Spinal cord (tissue), 10 donors: ENCODE results near the gene TTLL4. TPM values are rescaled to one million over a fixed set of nuclear protein-coding genes. Genes with fewer than 3 reads are reported as not detected.
"Not testable (repeated sequence)": the region's sequence is repeated elsewhere in the genome, so short reads cannot be mapped to it uniquely, and the experiment has no call there.

Experiments used
- DNase-seq, 6 donors: peaks; one replicate each; pipeline versions ENCODE4 v3.0.0 to v3.0.0-alpha.2; 2013 to 2015; ENCODE audit warnings: low spot score in 6 of 6, low read depth in 4 of 6
- H3K27ac ChIP-seq: one replicate; pipeline ENCODE4 v1.5.1; 2013; ENCODE audit warnings: low read depth, low read length, control low read depth
- H3K27me3 ChIP-seq: one replicate; pipeline ENCODE4 v1.6.1; 2013; ENCODE audit warnings: low read length; ENCODE audit not compliant: control insufficient read depth, insufficient read depth
- H3K36me3 ChIP-seq: one replicate; pipeline ENCODE4 v1.6.1; 2013; ENCODE audit warnings: low read length; ENCODE audit not compliant: control insufficient read depth, insufficient read depth
- H3K4me1 ChIP-seq: one replicate; pipeline ENCODE4 v1.6.1; 2013; ENCODE audit warnings: low read length; ENCODE audit not compliant: control insufficient read depth, insufficient read depth
- H3K4me3 ChIP-seq: one replicate; pipeline ENCODE4 v1.5.1; 2013; ENCODE audit warnings: low read depth, low read length, control low read depth
- H3K9me3 ChIP-seq: one replicate; pipeline ENCODE4 v1.6.1; 2013; ENCODE audit warnings: low read length; ENCODE audit not compliant: control insufficient read depth, insufficient read depth
- WGBS: methylation state at CpG from one replicate; pipeline ENCODE4 v1.1.5; 2013; ENCODE audit warnings: missing lambda C conversion rate; ENCODE audit not compliant: insufficient coverage; 5-methylcytosine and 5-hydroxymethylcytosine counted together
- polyA plus RNA-seq, 2 donors: library from polyadenylated mRNA; unstranded; fragments of 120-200 nt; gene quantifications; one replicate each; pipeline ENCODE4 v1.2.1, GENCODE V29; 2013; ENCODE audit not compliant: insufficient read length in 2 of 2
- total RNA-seq, 2 donors: library from RNA; depleted of rRNA in 1 of 2; stranded (reverse); fragments of 120-200 nt in 1 of 2; fragments of >200 nt in 1 of 2; gene quantifications; one replicate each; pipeline versions ENCODE4 v1.2.3 to v1.2.4, GENCODE V29; 2013 to 2014
- donor health status: healthy.

The TTLL4 gene
- total and polyA plus RNA-seq, 4 donors: 14.2 to 37.4 (median 29.4) TPM

DNA sequence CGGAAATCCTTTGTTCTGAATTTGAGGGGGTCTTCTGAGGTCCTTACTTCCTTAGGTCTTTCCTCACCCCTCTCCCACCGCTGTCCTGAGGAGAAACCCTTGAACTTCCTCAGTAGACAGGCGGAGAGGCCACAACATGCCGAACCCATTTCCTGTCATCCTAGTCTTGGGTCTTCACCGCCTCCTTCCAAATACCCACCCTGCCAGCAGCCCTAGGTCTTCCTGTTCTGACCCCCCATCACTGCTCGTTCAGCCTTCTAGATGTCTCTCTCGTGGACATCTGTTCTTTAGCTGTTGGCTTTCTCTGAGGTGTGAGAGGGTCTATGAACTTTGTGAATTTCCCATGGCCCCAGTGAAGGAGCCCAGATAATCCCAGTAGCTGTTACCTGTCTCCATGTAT, 44.1 kb downstream of the TTLL4 start:
- Histone ChIP-seq H3K9me3 (no peaks in the 10 kb centered on the region), H3K4me1 (no peaks in the 10 kb centered on the region), H3K4me3 (no peak overlapping the region), H3K36me3 (peaks cover 51% of the 10 kb centered on the region), H3K27me3 (no peaks in the 10 kb centered on the region), H3K27ac (no peak overlapping the region)
- whole genome bisulfite sequencing: 90% methylated on average over 5 of the region's 7 CpGs
- DNase-seq: no peak

DNA sequence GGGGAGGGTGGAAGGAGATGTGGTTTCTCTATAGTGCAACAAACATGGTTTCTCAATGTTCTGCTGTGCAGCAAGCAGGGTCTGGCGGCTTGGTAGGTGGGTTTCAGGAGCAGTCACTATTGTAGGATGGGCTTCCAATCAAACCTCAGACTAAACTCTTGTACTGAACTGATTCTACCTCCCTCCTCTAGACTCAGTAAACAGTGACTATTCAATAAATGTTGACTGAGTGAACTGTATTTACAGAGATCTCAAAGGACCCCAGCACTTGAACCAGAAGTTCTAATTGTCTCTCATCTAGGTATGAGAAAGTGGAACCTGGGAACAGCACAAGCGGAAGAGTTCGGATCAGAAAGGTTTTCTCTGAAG, 44.5 kb downstream of the TTLL4 start:
- H3K36me3 ChIP-seq: peaks cover 47% of the 10 kb centered on the region

DNA sequence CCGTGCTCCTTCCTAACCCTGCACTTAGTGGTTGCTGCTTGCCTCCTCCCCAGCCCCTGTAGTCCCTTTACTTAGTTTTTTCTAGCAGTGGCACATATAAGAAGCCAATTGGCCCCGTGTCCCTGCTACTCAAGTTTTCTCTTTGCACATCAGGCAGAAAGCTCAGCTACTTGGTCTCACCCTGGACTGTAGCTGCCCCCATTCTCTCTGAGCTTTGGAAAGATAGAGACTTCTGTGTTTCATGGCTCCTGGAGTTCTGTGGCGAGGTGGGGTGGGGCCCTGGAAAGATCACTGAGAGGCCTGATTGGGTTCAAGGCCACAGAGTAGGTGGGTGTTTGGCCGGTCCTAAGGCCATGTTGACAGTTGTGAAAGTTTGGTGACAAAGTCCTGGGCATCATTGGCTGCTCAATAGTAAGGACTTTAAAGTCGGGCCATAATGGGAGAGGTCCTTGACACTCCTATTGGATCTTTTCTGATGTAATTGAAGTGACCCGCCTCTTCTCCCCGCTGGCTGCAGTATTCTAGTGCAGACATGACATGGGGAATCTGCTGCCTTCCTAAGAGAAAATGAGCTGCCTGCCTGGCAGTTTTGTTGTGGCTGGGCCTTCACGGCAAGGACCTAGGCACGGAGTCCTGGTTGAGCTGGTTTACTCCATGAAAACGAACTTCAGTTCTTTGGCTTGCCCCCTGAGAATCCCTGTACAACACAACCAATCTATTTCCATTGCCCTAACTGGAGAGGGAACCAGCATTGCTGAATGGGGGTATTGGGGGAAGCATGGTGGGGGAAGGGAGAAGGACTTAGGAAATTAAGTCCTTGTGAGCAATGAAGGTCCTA, 45.2 kb downstream of the TTLL4 start:
- Histone ChIP-seq H3K4me3 (no peak overlapping the region), H3K27ac (no peak overlapping the region), H3K27me3 (no peaks in the 10 kb centered on the region), H3K4me1 (no peaks in the 10 kb centered on the region), H3K9me3 (no peaks in the 10 kb centered on the region), H3K36me3 (peaks cover 41% of the 10 kb centered on the region)
- DNase-seq: no peak
- 92% methylated on average over 8 of the region's 10 CpGs for WGBS

More for the DNA sequence above, 44.5 kb downstream of the TTLL4 start:
- H3K4me1 ChIP-seq: no peaks in the 10 kb centered on the region
- DNase-seq: no peak
- WGBS: 100% methylated on average over 2 of the region's 3 CpGs
- H3K27ac ChIP-seq: no peak overlapping the region
- no peak overlapping the region for H3K4me3 ChIP-seq
- H3K9me3 ChIP-seq: no peaks in the 10 kb centered on the region
- no peaks in the 10 kb centered on the region for H3K27me3 ChIP-seq

DNA sequence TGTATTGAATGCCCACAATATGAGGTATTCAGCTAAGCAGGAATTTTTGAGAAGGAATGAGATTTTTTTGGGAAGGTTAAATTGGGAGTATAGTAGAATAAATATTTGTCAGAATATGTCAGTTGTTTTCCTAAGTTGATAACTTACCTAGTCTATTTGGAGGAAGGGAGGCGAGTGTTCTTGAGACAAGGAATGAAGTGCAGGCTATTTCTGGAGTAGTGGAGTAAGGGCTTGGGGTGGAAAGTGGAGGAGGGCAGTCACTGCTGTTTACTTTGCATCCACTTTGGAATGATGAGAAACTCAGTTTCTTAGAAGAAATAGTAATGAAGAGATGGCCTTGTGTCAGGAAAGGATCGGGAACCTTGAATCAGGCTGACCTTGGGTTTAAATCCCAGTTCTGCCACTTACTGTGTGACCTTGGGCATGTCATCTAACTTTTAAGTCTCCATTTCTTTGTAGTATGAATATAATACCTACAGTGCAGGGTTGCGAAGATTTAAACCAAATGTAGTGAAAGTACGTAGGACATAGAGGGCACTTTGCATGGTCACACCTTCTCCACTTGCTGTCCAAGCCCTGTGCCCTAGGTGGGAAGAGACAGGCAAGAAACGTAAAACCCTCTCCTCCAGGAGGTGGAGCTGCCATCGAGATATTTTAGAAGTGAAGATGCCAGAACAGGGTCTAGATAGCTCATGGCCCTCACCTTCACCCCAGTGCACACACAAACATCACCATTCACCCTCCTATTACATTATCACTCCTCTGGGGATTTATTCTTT, 46.2 kb downstream of the TTLL4 start:
- Histone ChIP-seq H3K36me3 (peaks cover 39% of the 10 kb centered on the region), H3K4me1 (no peaks in the 10 kb centered on the region), H3K9me3 (no peaks in the 10 kb centered on the region), H3K27ac (no peak overlapping the region), H3K27me3 (no peaks in the 10 kb centered on the region), H3K4me3 (no peak overlapping the region)
- no peak for DNase-seq
- 100% methylated on average over 1 of the region's 6 CpGs for WGBS

DNA sequence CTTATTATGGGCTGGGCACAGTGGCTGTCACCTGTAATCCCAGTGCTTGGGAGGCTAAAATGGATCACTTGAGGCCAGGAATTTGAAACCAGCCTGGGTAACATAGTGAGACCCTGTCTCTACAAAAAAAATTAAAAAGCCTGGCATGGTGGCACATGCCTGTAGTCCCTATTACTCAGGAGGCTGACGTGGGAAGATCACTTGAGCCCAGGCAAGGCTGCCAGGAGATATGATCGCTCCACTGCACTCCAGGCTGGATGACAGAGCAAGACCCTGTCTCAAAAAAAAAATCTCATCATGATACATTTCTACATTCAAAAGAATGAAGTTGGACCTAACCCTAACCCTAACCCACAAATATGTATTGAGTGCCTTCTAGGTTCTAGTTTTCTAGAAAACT, 51.2 kb downstream of the TTLL4 start:
- no peak overlapping the region for H3K4me3 ChIP-seq
- DNase-seq: no peak
- H3K9me3 ChIP-seq: no peaks in the 10 kb centered on the region
- WGBS: 82% methylated on average over 2 of the region's 2 CpGs
- no peak overlapping the region for H3K27ac ChIP-seq
- no peaks in the 10 kb centered on the region for H3K4me1 ChIP-seq
- no peaks in the 10 kb centered on the region for H3K27me3 ChIP-seq
- H3K36me3 ChIP-seq: no peaks in the 10 kb centered on the region

DNA sequence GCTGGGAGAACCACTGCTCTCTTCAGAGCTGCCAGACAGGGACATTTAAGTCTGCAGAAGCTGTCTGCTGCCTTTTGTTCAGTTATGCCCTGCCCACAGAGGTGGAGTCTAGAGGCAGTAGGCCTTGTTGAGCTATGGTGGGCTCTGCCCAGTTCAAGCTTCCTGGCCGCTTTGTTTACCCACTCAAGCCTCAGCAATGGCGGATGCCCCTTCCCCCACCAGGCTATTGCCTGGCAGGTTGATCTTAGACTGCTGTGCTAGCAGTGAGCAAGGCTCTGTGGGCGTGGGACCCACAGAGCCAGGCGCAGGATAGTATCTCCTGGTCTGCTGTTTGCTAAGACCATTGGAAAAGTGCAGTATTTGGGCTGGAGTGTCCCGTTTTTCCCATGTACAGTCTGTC, 62.1 kb downstream of the TTLL4 start:
- 85% methylated on average over 5 of the region's 5 CpGs for WGBS
- not testable (repeated sequence) for H3K36me3 ChIP-seq, H3K9me3 ChIP-seq, H3K27me3 ChIP-seq, H3K4me3 ChIP-seq, H3K27ac ChIP-seq, DNase-seq, H3K4me1 ChIP-seq

DNA sequence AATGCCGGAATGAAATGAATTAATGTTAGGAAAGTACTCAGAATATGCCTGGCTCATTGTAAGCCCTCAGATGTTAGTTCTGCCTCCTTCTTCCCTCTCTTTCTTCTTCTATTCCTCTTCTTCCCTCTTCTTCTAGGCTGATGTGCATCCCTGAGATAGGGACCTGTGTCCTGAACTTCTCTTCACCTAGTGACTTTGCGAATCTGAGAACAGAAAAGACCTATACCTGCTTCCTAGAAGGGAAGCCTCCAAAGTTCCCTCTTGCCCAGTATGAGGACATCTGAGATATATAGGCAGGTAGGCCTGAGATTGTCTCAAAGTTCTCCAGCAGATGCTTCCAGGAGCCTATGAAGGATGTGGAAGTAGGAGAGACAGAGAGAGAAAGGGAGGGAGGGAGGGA, 63.2 kb downstream of the TTLL4 start:
- H3K36me3 ChIP-seq: no peaks in the 10 kb centered on the region
- no peaks in the 10 kb centered on the region for H3K4me1 ChIP-seq
- no peak for DNase-seq
- no peaks in the 10 kb centered on the region for H3K9me3 ChIP-seq
- no CpG with 5 or more reads among the region's 2 CpGs for WGBS
- no peak overlapping the region for H3K27ac ChIP-seq
- no peak overlapping the region for H3K4me3 ChIP-seq
- H3K27me3 ChIP-seq: no peaks in the 10 kb centered on the region

DNA sequence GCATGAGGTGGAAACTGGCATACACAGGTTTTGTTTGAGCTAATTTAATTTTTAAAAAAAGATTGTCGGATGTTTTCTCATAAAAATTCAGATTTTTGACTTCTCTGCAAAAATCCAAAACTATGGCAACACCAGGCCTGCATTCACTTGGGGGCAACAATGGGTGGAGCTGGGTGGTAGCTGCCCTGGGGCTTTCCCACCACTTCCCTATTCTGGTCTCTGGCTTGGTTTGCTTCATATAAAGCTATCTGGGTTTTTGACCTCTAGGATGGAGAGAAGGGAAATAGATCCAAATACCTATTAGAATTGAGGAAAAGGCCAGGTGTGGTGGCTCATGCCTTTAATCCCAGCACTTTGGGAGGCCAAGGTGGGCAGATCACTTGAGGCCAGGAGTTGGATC, 65.9 kb downstream of the TTLL4 start:
- Histone ChIP-seq H3K36me3 (no peaks in the 10 kb centered on the region), H3K9me3 (no peaks in the 10 kb centered on the region), H3K27me3 (peaks cover 1% of the 10 kb centered on the region), H3K4me1 (peaks cover 2% of the 10 kb centered on the region), H3K4me3 (no peak overlapping the region), H3K27ac (no peak overlapping the region)
- DNase-seq: no peak
- no CpG with 5 or more reads among the region's 1 CpG for WGBS

DNA sequence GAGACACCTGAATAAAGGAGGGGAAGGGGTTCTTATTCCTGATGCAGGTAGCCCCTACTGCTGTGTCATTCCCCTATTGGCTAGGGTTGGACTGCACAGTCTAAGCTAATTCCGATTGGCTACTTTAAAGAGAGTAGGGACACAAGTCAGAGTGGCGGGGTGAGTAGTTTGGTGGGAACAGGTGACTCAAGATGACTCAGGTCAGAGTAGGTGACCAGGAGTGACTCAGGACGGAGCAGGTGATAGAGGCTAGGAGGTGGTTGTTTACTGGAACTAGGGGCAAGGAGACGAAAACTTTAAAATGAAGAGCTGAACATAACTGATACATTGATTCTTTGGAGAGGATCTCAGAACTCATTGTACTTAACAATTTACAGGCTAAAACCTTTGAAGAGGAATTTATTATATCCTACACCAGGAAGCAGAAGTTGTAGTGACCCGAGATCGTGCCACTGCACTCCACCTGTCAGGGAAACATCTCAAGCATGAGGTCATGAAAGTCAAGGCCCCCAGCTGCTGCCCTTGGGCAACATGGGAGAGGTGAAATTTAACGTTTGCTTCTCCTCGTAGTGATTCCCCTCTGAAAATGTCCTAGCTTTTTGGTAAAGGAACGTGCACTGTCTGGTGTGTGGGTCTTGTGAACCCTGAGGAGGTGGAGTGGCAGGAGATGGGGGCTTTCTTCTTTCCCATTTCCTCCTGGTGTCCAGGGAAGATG, 66.8 kb downstream of the TTLL4 start:
- Histone ChIP-seq H3K27me3 (peaks cover 6% of the 10 kb centered on the region), H3K4me1 (peaks cover 12% of the 10 kb centered on the region), H3K27ac (no peak overlapping the region), H3K9me3 (no peaks in the 10 kb centered on the region), H3K4me3 (no peak overlapping the region), H3K36me3 (no peaks in the 10 kb centered on the region)
- no peak for DNase-seq
- WGBS: 91% methylated on average over 6 of the region's 9 CpGs
